Mucosa of stomach (tissue), 1 donor: Measurements from ENCODE around the gene LDLR.
"Not testable (repeated sequence)": the region's sequence is repeated elsewhere in the genome, so short reads cannot be mapped to it uniquely, and the experiment has no call there.

Experiments
- H3K27me3 ChIP-seq: one replicate; pipeline ENCODE4 v1.7.0; 2013; ENCODE audit warnings: mild to moderate bottlenecking, low read length; ENCODE audit not compliant: control insufficient read depth, insufficient read depth
- H3K36me3 ChIP-seq: one replicate; pipeline ENCODE4 v1.7.0; 2013; ENCODE audit warnings: low read length; ENCODE audit not compliant: control insufficient read depth, insufficient read depth
- H3K4me1 ChIP-seq: one replicate; pipeline ENCODE4 v1.7.0; 2013; ENCODE audit warnings: mild to moderate bottlenecking, low read length; ENCODE audit not compliant: control insufficient read depth, insufficient read depth
- H3K4me3 ChIP-seq: one replicate; pipeline ENCODE4 v1.7.0; 2013; ENCODE audit warnings: low read length
- H3K9ac ChIP-seq: one replicate; pipeline ENCODE4 v1.7.0; 2013; ENCODE audit warnings: mild to moderate bottlenecking, low read length, moderate library complexity
- H3K9me3 ChIP-seq: one replicate; pipeline ENCODE4 v1.7.0; 2013; ENCODE audit warnings: mild to moderate bottlenecking, low read length, moderate library complexity; ENCODE audit not compliant: control insufficient read depth
- donor health status: Pancreatic carcinoma.

Gene LDLR

GRCh38 chr19:11155373-11156120 lies 66.3 kb downstream of the LDLR start, which contains the start of gene SPC24:
SPC24 (minus strand) TSS chr19:11155782; CDS start chr19:11155776, 6 bp downstream.
- Histone ChIP-seq H3K9me3 (no peaks in the 10 kb centered on the region), H3K4me3 (no peak within 1 kb of the TSS), H3K9ac (peak within 1 kb of the TSS; percentile 51), H3K27me3 (no peaks in the 10 kb centered on the region), H3K36me3 (no peaks in the 10 kb centered on the region), H3K4me1 (peaks cover 17% of the 10 kb centered on the region)

GRCh38 chr19:11159598-11160439 lies 70.6 kb downstream of the LDLR start:
- H3K9me3 ChIP-seq: no peaks in the 10 kb centered on the region
- H3K4me1 ChIP-seq: peaks cover 13% of the 10 kb centered on the region
- H3K36me3 ChIP-seq: no peaks in the 10 kb centered on the region
- H3K27me3 ChIP-seq: no peaks in the 10 kb centered on the region
- H3K9ac ChIP-seq: no peak overlapping the region
- no peak overlapping the region for H3K4me3 ChIP-seq

- not testable (repeated sequence) for H3K9me3 ChIP-seq, H3K9ac ChIP-seq, H3K4me3 ChIP-seq, H3K4me1 ChIP-seq, H3K27me3 ChIP-seq, H3K36me3 ChIP-seq
Observed at GRCh38 chr19:11160440-11160768, 71.1 kb downstream of the LDLR start.

- no peak overlapping the region for H3K4me3 ChIP-seq
- no peaks in the 10 kb centered on the region for H3K4me1 ChIP-seq
- H3K9me3 ChIP-seq: no peaks in the 10 kb centered on the region
- no peaks in the 10 kb centered on the region for H3K27me3 ChIP-seq
- no peak overlapping the region for H3K9ac ChIP-seq
- no peaks in the 10 kb centered on the region for H3K36me3 ChIP-seq
Observed at GRCh38 chr19:11164296-11164695, 75.0 kb downstream of the LDLR start.

- Histone ChIP-seq H3K36me3 (peaks cover 3% of the 10 kb centered on the region), H3K4me1 (no peaks in the 10 kb centered on the region), H3K9ac (no peak overlapping the region), H3K4me3 (no peak overlapping the region), H3K9me3 (no peaks in the 10 kb centered on the region), H3K27me3 (no peaks in the 10 kb centered on the region)
Observed at GRCh38 chr19:11164879-11165406, 75.7 kb downstream of the LDLR start.

- Histone ChIP-seq H3K9me3 (no peaks in the 10 kb centered on the region), H3K9ac (no peak overlapping the region), H3K4me1 (no peaks in the 10 kb centered on the region), H3K27me3 (no peaks in the 10 kb centered on the region), H3K36me3 (peaks cover 6% of the 10 kb centered on the region), H3K4me3 (no peak overlapping the region)
Observed at GRCh38 chr19:11165486-11166030, 76.3 kb downstream of the LDLR start.

- Histone ChIP-seq H3K9me3 (no peaks in the 10 kb centered on the region), H3K36me3 (peaks cover 6% of the 10 kb centered on the region), H3K4me3 (no peak overlapping the region), H3K9ac (no peak overlapping the region), H3K27me3 (no peaks in the 10 kb centered on the region), H3K4me1 (no peaks in the 10 kb centered on the region)
Observed at GRCh38 chr19:11166281-11167142, 77.2 kb downstream of the LDLR start.

GRCh38 chr19:11168568-11168967 lies 79.3 kb downstream of the LDLR start:
- Histone ChIP-seq H3K4me1 (no peaks in the 10 kb centered on the region), H3K9ac (no peak overlapping the region), H3K4me3 (no peak overlapping the region), H3K36me3 (peaks cover 18% of the 10 kb centered on the region), H3K27me3 (no peaks in the 10 kb centered on the region), H3K9me3 (no peaks in the 10 kb centered on the region)

- H3K4me1 ChIP-seq: no peaks in the 10 kb centered on the region
- H3K9ac ChIP-seq: no peak overlapping the region
- H3K27me3 ChIP-seq: no peaks in the 10 kb centered on the region
- peaks cover 22% of the 10 kb centered on the region for H3K36me3 ChIP-seq
- no peak overlapping the region for H3K4me3 ChIP-seq
- no peaks in the 10 kb centered on the region for H3K9me3 ChIP-seq
Observed at GRCh38 chr19:11169896-11170678, 80.8 kb downstream of the LDLR start.

GRCh38 chr19:11171144-11171543 lies 81.9 kb downstream of the LDLR start:
- no peak overlapping the region for H3K9ac ChIP-seq
- H3K4me3 ChIP-seq: no peak overlapping the region
- H3K9me3 ChIP-seq: no peaks in the 10 kb centered on the region
- H3K27me3 ChIP-seq: no peaks in the 10 kb centered on the region
- no peaks in the 10 kb centered on the region for H3K4me1 ChIP-seq
- peaks cover 22% of the 10 kb centered on the region for H3K36me3 ChIP-seq

- no peaks in the 10 kb centered on the region for H3K4me1 ChIP-seq
- H3K36me3 ChIP-seq: peaks cover 27% of the 10 kb centered on the region
- no peak overlapping the region for H3K4me3 ChIP-seq
- no peaks in the 10 kb centered on the region for H3K9me3 ChIP-seq
- H3K9ac ChIP-seq: no peak overlapping the region
- no peaks in the 10 kb centered on the region for H3K27me3 ChIP-seq
Observed at GRCh38 chr19:11172576-11172975, 83.3 kb downstream of the LDLR start.
